ENCODE measurements around the gene ALDH1L1. TPM values are rescaled to one million over a fixed set of nuclear protein-coding genes. Genes with fewer than 3 reads are reported as not detected.

The ALDH1L1 gene
- total RNA-seq, 1 donor: under 0.01 TPM

- DNase-seq (ENCODE audit: insufficient read length, low spot score, missing footprints): peak; percentile 50
- H3K36me3 ChIP-seq (ENCODE audit: insufficient read depth, low read length): no peaks in the 10 kb centered on the region
- no peak overlapping the region for H3K4me3 ChIP-seq (ENCODE audit: insufficient read depth, low read length)
- H4K20me1 ChIP-seq (ENCODE audit: insufficient read depth, low read length): no peaks in the 10 kb centered on the region
- H2AFZ ChIP-seq (ENCODE audit: low read length): no peak overlapping the region
- no peak overlapping the region for H3K27ac ChIP-seq (ENCODE audit: low read depth, low read length)
- H3K79me2 ChIP-seq (ENCODE audit: insufficient read depth, low read length): no peaks in the 10 kb centered on the region
- H3K27me3 ChIP-seq (ENCODE audit: insufficient read depth, low read length): peaks cover 47% of the 10 kb centered on the region
- no peaks in the 10 kb centered on the region for H3K9me3 ChIP-seq (ENCODE audit: low read depth, low read length)
- H3K4me2 ChIP-seq (ENCODE audit: insufficient read depth, low read length): no peak overlapping the region
- no peak for TF ChIP-seq CTCF (IDR thresholded peaks at IDR 0.05; ENCODE audit: extremely low read depth, low read depth, low read length)
- no peaks in the 10 kb centered on the region for H3K4me1 ChIP-seq (ENCODE audit: insufficient read depth, low read length)
These were observed 33.8 kb downstream of the ALDH1L1 start for GRCh38 chr3:126146525-126147146.

DNA sequence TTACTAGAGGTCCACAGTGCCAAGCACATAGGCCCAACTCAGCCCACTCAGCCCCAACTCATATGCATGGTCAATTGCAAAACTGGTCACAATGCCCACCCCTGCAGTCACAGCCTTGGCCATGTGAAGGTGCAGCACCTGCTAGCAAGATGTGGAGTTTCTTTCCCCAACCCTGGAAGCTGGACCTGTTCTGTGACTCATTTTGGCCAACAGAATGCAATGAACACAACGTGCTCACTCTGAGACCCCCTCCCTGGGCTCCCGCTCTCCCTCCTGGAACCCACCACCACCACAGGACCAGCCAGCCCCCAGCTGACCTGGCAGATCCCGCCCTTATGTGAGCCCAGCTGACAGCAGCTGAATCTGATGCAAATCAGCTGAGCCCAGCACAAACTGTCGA, 34.4 kb downstream of the ALDH1L1 start:
- Histone ChIP-seq H3K4me1 (ENCODE audit: insufficient read depth, low read length) (no peaks in the 10 kb centered on the region), H3K79me2 (ENCODE audit: insufficient read depth, low read length) (no peaks in the 10 kb centered on the region), H2AFZ (ENCODE audit: low read length) (no peak overlapping the region), H3K4me2 (ENCODE audit: insufficient read depth, low read length) (no peak overlapping the region), H3K27ac (ENCODE audit: low read depth, low read length) (no peak overlapping the region), H4K20me1 (ENCODE audit: insufficient read depth, low read length) (no peaks in the 10 kb centered on the region), H3K27me3 (ENCODE audit: insufficient read depth, low read length) (peaks cover 48% of the 10 kb centered on the region), H3K36me3 (ENCODE audit: insufficient read depth, low read length) (no peaks in the 10 kb centered on the region), H3K9me3 (ENCODE audit: low read depth, low read length) (no peaks in the 10 kb centered on the region), H3K4me3 (ENCODE audit: insufficient read depth, low read length) (no peak overlapping the region)
- TF ChIP-seq CTCF (IDR thresholded peaks at IDR 0.05; ENCODE audit: extremely low read depth, low read depth, low read length): no peak
- DNase-seq (ENCODE audit: insufficient read length, low spot score, missing footprints): peak; percentile 3

DNA sequence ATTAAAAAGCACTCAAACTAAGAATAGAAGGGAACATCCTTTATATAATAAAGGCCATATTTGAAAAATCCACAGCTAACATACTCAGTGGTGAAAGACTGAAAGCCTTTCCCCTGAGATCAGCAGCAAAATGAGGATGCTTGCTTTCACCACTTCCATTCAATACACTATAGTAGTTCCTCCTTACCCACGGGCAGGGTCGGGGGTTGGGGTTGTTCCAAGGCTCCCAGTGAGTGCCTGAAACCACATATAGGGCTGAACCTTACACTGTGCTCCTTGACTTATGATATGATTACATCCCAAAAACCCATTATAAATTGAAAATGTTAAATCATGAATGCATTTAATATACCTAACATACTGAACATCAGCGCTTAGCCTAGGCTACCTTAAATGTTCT, 37.7 kb downstream of the ALDH1L1 start:
- peaks cover 63% of the 10 kb centered on the region for H3K27me3 ChIP-seq (ENCODE audit: insufficient read depth, low read length)
- H3K4me2 ChIP-seq (ENCODE audit: insufficient read depth, low read length): no peak overlapping the region
- no peak overlapping the region for H2AFZ ChIP-seq (ENCODE audit: low read length)
- no peaks in the 10 kb centered on the region for H3K4me1 ChIP-seq (ENCODE audit: insufficient read depth, low read length)
- no peaks in the 10 kb centered on the region for H3K9me3 ChIP-seq (ENCODE audit: low read depth, low read length)
- H3K79me2 ChIP-seq (ENCODE audit: insufficient read depth, low read length): no peaks in the 10 kb centered on the region
- no peaks in the 10 kb centered on the region for H4K20me1 ChIP-seq (ENCODE audit: insufficient read depth, low read length)
- no peak for DNase-seq (ENCODE audit: insufficient read length, low spot score, missing footprints)
- H3K27ac ChIP-seq (ENCODE audit: low read depth, low read length): no peak overlapping the region
- no peak overlapping the region for H3K4me3 ChIP-seq (ENCODE audit: insufficient read depth, low read length)
- H3K36me3 ChIP-seq (ENCODE audit: insufficient read depth, low read length): no peaks in the 10 kb centered on the region
- TF ChIP-seq CTCF (IDR thresholded peaks at IDR 0.05; ENCODE audit: extremely low read depth, low read depth, low read length): no peak

DNA sequence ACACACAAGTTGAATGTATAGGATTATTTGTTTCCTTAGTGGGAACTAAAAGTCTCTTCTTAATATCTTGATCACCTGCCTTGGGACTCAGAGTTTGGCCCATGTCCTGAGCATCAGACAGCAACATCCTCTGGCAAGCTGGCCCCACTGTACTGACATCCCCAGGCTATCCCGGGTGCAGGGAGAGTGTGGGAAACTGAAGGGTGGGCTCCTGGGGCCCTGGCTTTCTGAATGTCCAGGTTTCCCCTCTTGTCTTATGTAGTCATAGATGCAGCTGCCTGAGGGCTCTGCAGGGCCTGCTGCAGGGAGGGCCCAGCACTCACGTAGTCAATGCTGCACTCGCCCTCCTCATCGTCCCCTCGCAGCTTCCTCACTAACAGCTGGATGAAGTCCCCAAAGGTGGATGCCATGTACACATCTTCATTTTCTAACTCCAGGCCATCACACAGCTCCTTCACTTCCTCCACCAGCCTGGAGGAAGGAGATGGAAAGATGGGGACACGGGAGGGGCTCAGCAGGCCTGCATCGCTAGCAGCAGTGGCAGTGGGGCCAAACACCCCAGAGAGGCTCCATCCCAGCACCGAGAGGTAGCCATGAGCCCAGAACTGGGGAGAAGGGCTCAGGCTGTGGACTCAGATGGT, 42.8 kb downstream of the ALDH1L1 start:
- H2AFZ ChIP-seq (ENCODE audit: low read length): no peak overlapping the region
- H4K20me1 ChIP-seq (ENCODE audit: insufficient read depth, low read length): no peaks in the 10 kb centered on the region

More for the DNA sequence above, 42.8 kb downstream of the ALDH1L1 start:
- Histone ChIP-seq H3K4me2 (ENCODE audit: insufficient read depth, low read length) (no peak overlapping the region), H3K27ac (ENCODE audit: low read depth, low read length) (no peak overlapping the region), H3K4me3 (ENCODE audit: insufficient read depth, low read length) (no peak overlapping the region), H3K27me3 (ENCODE audit: insufficient read depth, low read length) (peaks cover 45% of the 10 kb centered on the region), H3K79me2 (ENCODE audit: insufficient read depth, low read length) (no peaks in the 10 kb centered on the region), H3K9me3 (ENCODE audit: low read depth, low read length) (no peaks in the 10 kb centered on the region), H3K4me1 (ENCODE audit: insufficient read depth, low read length) (no peaks in the 10 kb centered on the region), H3K36me3 (ENCODE audit: insufficient read depth, low read length) (no peaks in the 10 kb centered on the region)
- peak; percentile 62 for DNase-seq (ENCODE audit: insufficient read length, low spot score, missing footprints)
- TF ChIP-seq CTCF (IDR thresholded peaks at IDR 0.05; ENCODE audit: extremely low read depth, low read depth, low read length): no peak
